ENCODE data around the gene SF3B1. TPM values are rescaled to one million over a fixed set of nuclear protein-coding genes. Genes with fewer than 3 reads are reported as not detected.

SF3B1 gene
- polyA plus RNA-seq, 3 donors = 105 to 494 (median 152) TPM

- Histone ChIP-seq H4K20me1 (ENCODE audit: insufficient read depth, low read length) (no peaks in the 10 kb centered on the region), H2AFZ (ENCODE audit: insufficient read depth, low read depth, low read length, poor library complexity, severe bottlenecking) (no peak overlapping the region), H3K4me1 (ENCODE audit: control insufficient read depth in 1 of 2, insufficient read depth in 2 of 2, low read length in 2 of 2) (no peaks in the 10 kb centered on the region), H3K79me2 (ENCODE audit: insufficient read depth, low read length) (no peaks in the 10 kb centered on the region), H3K4me2 (replicated peaks; ENCODE audit: extremely low read depth, low read length, poor library complexity, severe bottlenecking) (no peak overlapping the region), H3K9me3 (replicated peaks in 1 of 2; ENCODE audit: control insufficient read depth in 1 of 2, insufficient read depth in 1 of 2, low read length in 2 of 2) (no peaks in the 10 kb centered on the region), H3K9ac (ENCODE audit: insufficient read depth, low read length, poor library complexity, severe bottlenecking) (no peak overlapping the region), H3K4me3 (replicated peaks in 1 of 3; ENCODE audit: low read depth in 2 of 3, low read length in 3 of 3) (no peak overlapping the region), H3K27me3 (ENCODE audit: control insufficient read depth in 2 of 2, insufficient read depth in 2 of 2, low read length in 2 of 2) (no peaks in the 10 kb centered on the region), H3K36me3 (replicated peaks in 1 of 2; ENCODE audit: control insufficient read depth in 1 of 2, insufficient read depth in 2 of 2, low read length in 2 of 2) (no peaks in the 10 kb centered on the region), H3K27ac (ENCODE audit: low read depth in 1 of 2, low read length in 2 of 2) (no peak overlapping the region)
- Mint-ChIP-seq H3K4me3 (no peak overlapping the region), H3K27me3 (ENCODE audit: low read depth in 3 of 3) (peaks cover 0 to 1% (median 0%) of the 10 kb centered on the region in 3 donors), H3K27ac (no peak overlapping the region), H3K36me3 (no peaks in the 10 kb centered on the region), H3K4me1 (peaks cover 1% of the 10 kb centered on the region), H3K9me3 (peaks cover 0 to 3% (median 0%) of the 10 kb centered on the region in 7 donors)
- no CpG with 5 or more reads among the region's 3 CpGs for WGBS (ENCODE audit: insufficient coverage)
- no peak for TF ChIP-seq CTCF (IDR thresholded peaks at IDR 0.05)
- no peak for DNase-seq
- intact Hi-C loops (cut with micrococcal nuclease) = loop anchor here (5.0 to 10.0 kb wide), 4 partner anchors 193 to 363 kb away; no protein-coding TSS in a partner anchor
Measured at GRCh38 chr2:197378086-197378485, 56.7 kb downstream of the SF3B1 start.

GRCh38 chr2:197377670-197378069 is 57.2 kb downstream of the SF3B1 start:
- Mint-ChIP-seq H3K4me1 (peaks cover 1% of the 10 kb centered on the region), H3K27me3 (ENCODE audit: low read depth in 3 of 3) (peaks cover 0 to 1% (median 0%) of the 10 kb centered on the region in 3 donors), H3K36me3 (no peaks in the 10 kb centered on the region), H3K9me3 (peaks cover 0 to 3% (median 0%) of the 10 kb centered on the region in 7 donors), H3K4me3 (no peak overlapping the region), H3K27ac (peak overlapping the region in 1 of 7 donors; percentile 70)
- Histone ChIP-seq H3K4me2 (replicated peaks; ENCODE audit: extremely low read depth, low read length, poor library complexity, severe bottlenecking) (no peak overlapping the region), H3K36me3 (replicated peaks in 1 of 2; ENCODE audit: control insufficient read depth in 1 of 2, insufficient read depth in 2 of 2, low read length in 2 of 2) (no peaks in the 10 kb centered on the region), H3K4me1 (ENCODE audit: control insufficient read depth in 1 of 2, insufficient read depth in 2 of 2, low read length in 2 of 2) (no peaks in the 10 kb centered on the region), H3K9ac (ENCODE audit: insufficient read depth, low read length, poor library complexity, severe bottlenecking) (no peak overlapping the region), H3K27ac (ENCODE audit: low read depth in 1 of 2, low read length in 2 of 2) (no peak overlapping the region), H3K79me2 (ENCODE audit: insufficient read depth, low read length) (no peaks in the 10 kb centered on the region), H3K27me3 (ENCODE audit: control insufficient read depth in 2 of 2, insufficient read depth in 2 of 2, low read length in 2 of 2) (no peaks in the 10 kb centered on the region), H4K20me1 (ENCODE audit: insufficient read depth, low read length) (no peaks in the 10 kb centered on the region), H2AFZ (ENCODE audit: insufficient read depth, low read depth, low read length, poor library complexity, severe bottlenecking) (no peak overlapping the region), H3K4me3 (replicated peaks in 1 of 3; ENCODE audit: low read depth in 2 of 3, low read length in 3 of 3) (no peak overlapping the region), H3K9me3 (replicated peaks in 1 of 2; ENCODE audit: control insufficient read depth in 1 of 2, insufficient read depth in 1 of 2, low read length in 2 of 2) (no peaks in the 10 kb centered on the region)
- no peak for DNase-seq
- WGBS (ENCODE audit: insufficient coverage) = 81% methylated on average over 4 of the region's 9 CpGs
- intact Hi-C loops (cut with micrococcal nuclease) = loop anchor here (5.0 to 10.0 kb wide), 4 partner anchors 193 to 363 kb away; no protein-coding TSS in a partner anchor
- no peak for TF ChIP-seq CTCF (IDR thresholded peaks at IDR 0.05)

Measured in CD14-positive monocyte (primary cell).